GM12864 (cell line): ENCODE data around the gene SLIT1.

ENCODE experiments used
- DNase-seq: peaks from one replicate; pipeline ENCODE4 v3.0.0-alpha.2; 2011; ENCODE audit warnings: low read depth
- H3K4me3 ChIP-seq: 2 replicates; pipeline ENCODE4 v1.5.1; 2011; ENCODE audit warnings: mild to moderate bottlenecking, low read depth, low read length, control low read depth
- TF ChIP-seq, protein P1 (sequence below): IDR thresholded peaks from 2 replicates; pipeline ENCODE4 v1.5.1; 2011; ENCODE audit warnings: low read depth, mild to moderate bottlenecking, moderate library complexity, low read length, control low read depth, inconsistent platforms; ENCODE audit errors: missing control alignments

Gene SLIT1

DNA sequence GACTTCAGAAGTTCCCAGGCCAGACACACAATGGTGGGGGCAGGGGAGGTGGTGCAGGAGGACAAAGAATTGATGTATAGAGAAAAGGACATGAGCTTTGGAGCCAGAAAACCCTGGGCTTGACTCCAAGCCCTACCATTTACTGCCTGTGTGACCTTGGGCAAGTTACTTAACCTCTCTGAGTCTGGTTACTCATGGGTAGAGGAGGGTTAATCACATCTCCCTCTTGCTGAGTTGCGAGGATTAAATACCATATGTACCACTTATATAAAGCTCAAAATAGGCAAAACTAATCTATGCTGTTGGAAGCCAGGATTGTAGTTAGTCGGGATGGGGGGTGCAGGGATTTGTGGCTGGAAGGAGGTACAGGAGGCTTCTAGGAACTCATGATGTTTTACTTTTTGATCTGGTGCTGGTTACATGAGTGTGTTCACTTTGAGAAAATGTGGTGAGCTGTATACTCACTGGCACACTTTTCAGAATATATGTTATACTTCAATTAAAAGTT, 106.8 kb downstream of the SLIT1 start:
- TF ChIP-seq, protein P1, sequence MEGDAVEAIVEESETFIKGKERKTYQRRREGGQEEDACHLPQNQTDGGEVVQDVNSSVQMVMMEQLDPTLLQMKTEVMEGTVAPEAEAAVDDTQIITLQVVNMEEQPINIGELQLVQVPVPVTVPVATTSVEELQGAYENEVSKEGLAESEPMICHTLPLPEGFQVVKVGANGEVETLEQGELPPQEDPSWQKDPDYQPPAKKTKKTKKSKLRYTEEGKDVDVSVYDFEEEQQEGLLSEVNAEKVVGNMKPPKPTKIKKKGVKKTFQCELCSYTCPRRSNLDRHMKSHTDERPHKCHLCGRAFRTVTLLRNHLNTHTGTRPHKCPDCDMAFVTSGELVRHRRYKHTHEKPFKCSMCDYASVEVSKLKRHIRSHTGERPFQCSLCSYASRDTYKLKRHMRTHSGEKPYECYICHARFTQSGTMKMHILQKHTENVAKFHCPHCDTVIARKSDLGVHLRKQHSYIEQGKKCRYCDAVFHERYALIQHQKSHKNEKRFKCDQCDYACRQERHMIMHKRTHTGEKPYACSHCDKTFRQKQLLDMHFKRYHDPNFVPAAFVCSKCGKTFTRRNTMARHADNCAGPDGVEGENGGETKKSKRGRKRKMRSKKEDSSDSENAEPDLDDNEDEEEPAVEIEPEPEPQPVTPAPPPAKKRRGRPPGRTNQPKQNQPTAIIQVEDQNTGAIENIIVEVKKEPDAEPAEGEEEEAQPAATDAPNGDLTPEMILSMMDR = no peak
- DNase-seq = no peak
- no peak overlapping the region for H3K4me3 ChIP-seq

DNA sequence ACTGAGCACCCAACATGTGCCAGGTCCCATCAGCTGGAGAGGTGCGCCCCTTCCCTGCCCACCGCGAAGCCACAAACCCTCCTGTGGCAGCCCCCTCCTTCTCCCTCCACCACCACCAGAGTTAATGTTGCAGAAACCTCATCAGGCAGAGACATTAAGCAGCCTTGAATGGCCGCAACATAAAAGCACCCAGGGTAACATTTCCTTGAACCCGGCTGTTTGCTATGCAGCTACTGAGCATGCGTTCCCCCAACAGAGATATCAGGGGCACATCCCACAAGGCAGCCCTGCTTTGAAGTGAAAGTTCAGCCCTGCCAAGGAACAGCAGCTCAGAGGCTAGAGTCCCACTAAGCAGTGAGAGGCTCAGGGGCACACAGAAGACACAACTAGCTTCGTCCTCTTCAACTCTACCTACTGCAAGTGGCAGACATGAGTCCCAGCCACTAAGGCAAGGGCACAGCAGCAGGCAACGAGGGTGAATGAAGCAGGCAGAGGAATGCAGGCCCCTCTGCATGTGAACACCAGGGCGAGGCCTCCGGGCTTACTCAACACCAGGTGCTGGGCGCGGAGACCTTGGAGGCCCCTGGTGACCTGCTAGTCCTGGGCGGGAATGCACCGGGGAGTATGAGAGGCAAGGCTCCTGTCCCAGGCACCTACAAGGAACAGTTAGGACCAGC, 107.4 kb downstream of the SLIT1 start:
- no peak for DNase-seq
- no peak overlapping the region for H3K4me3 ChIP-seq
- TF ChIP-seq, protein P1 = no peak

DNA sequence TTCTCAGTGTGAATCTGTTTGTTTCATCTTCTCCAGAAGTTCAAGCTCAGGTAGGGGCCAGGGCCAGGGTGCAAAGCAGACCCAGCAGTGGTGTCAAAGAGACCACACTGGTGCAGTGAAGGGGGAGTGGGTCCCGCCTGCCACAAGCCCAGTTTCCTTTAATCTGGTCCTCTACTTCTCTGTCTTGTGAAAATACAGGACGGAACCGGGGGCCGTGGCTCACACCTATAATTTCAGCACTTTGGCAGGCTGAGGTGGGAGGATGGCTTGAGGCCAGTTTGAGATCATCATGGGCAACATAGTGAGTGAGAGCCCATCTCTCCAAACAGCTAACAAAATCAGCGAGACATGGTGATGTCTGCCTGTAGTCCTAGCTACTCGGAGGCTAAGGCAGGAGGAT, 109.0 kb downstream of the SLIT1 start:
- no peak overlapping the region for H3K4me3 ChIP-seq
- TF ChIP-seq, protein P1 = no peak
- no peak for DNase-seq

DNA sequence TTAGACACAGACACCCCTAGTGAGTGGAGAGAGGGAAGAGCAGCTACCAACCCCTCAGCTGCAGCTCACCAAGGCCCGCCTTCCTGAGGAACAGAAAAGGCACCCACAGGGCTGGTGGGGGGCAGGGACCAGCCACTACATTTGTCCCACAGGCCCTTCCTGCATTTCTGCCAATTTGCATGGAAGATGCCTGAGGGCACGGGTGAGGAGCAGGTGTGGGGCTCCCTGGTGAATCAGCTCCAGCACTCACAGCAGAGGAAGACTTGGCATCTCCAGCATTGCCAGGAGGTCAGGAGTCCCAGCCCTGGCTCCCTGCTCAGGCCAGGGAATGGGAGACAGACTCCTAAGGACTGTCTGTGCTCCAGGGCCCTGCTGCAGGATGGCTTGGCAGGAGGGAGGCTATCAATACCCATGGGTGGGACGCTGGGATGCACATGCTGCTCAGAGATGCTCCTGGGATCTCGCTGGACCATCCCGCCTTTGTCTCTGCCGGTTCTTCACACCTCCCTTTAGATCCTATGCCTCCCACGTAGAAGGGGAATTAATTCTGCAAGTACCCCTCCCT, 109.7 kb downstream of the SLIT1 start:
- TF ChIP-seq, protein P1 = no peak
- H3K4me3 ChIP-seq = no peak overlapping the region
- DNase-seq = no peak

DNA sequence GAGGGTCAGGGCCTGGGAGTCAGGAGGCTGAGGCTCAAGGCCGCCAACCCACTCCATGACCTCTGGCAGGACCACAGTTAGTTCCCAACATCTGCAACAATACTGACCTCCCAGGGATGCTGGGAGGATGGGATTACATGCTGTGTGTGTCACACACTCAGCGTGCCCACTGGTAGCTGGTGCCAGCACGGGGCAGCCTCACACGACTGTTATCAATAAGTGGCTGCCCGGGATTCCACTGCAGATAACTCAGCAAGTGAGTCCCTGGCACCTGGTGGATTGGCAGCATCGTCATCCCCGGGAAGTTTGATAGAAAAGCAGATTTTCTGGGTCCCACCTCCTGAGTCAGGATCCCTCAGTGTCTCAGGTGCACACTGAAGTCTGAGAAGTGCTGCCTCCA, 110.3 kb downstream of the SLIT1 start:
- TF ChIP-seq, protein P1 = no peak
- no peak overlapping the region for H3K4me3 ChIP-seq
- no peak for DNase-seq

DNA sequence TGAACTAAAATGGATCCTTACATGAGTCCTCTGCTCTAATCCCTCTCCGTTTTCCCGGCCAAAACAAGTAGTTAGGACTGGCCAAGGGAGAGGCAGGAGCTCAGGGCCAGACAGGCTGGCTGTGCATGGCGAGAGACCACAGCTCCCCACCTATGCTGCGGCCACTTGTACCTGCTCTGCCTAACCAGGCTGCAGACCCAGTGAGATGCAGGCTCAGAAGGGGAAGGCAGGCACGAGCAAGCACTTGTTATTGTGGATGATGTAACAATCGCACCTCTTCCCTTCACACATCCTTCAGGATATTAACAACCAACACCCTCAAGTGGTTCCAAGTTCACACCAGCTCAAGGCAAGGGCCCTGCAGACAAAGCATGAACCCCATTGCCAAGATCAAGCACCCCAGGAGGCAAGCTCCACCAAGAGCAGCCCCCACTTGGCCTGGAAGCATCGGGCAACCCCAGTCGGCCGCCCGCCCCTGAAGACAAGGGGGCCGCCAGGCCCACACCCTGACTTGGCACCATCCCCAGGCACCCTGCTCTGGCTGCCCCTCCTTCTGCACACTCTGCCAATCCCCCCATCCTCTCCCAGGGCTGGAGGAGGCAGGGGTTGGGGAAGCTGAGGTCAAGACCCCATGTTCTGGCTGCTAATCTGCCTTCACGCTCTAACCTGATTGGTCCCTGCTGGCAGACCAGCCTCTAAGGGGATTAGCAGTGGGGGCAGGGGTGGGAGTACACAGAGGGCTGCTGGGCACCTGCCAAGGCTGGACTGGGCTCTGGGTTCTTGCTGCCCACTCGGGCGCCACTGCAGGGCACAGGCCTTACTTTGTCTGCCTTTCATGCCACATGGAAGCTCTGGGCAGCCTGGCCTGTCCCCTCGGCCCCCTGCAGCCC, 111.3 kb downstream of the SLIT1 start:
- DNase-seq = no peak
- no peak overlapping the region for H3K4me3 ChIP-seq
- TF ChIP-seq, protein P1 = no peak
